GM20431 (cell line): ENCODE results near the gene VPS72.
"Not testable (repeated sequence)": the region's sequence is repeated elsewhere in the genome, so short reads cannot be mapped to it uniquely, and the experiment has no call there.

Experiments
- in situ Hi-C: fragments of 300-500 bp; cut with MseI, MboI; formaldehyde crosslinking; loops from one replicate; pipeline ENCODE4 v1.15.0; 2020; ENCODE audit warnings: low sequenced_read_pairs; ENCODE audit not compliant: unreplicated experiment

The VPS72 gene

GRCh38 chr1:151188667-151189066, 1.3 kb downstream of the VPS72 start:
- in situ Hi-C loops: not testable (repeated sequence)

DNA sequence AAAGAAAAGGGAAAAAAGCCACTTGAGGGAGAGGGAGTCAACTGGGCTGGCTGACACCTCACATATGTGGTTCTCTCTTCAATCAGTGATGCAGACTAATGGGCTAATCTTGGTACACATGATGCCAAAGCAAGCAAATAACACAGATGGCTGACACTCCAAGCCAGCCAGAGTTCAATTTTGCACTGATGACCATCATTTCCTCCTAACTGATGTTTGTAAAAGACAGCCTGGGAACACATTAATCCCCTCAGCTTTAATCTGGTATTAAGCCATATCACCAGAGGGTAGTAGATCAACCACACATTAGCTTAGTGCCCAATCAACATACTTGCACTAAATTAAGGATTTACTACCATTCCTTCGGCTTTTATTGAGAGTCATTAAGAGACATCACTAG, 2.8 kb downstream of the VPS72 start:
- in situ Hi-C loops: no loop called here

- in situ Hi-C loops: no loop called here
Observed at GRCh38 chr1:151184211-151184610, 5.8 kb downstream of the VPS72 start.

DNA sequence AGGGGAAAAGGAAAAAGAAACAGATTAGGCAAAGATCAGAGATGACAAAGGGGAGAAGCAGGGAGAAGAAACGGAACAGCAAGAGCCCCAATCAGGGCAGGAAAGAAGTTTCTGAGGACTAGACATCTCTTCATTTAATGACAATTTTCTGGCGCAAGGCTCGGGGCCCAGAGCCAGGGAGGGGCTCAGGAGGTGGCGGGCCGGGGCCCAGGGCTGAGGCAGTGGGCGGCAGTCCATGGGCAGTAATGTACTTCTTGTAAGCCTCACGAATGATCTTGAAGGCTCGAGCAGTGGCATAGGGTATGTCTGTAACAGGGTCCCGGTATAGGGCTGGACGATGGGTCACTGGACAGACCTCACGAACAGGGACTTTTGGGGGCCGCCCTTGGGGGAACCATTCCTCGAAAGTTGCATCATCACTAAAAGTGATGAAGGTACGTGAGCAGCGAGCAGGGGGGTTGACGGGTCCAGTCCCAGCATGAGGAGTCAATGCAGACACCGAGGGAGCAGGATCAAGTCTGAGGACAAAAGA, 13.4 kb downstream of the VPS72 start:
- in situ Hi-C loops: no loop called here

GRCh38 chr1:151175863-151176262, 14.1 kb downstream of the VPS72 start, which contains the start of gene TMOD4:
TSS of gene TMOD4 (minus strand) at chr1:151175981. CDS start at chr1:151174875, 1,106 bp downstream.
- in situ Hi-C loops: no loop called here

- in situ Hi-C loops: no loop called here
Observed at GRCh38 chr1:151175041-151175741, 14.8 kb downstream of the VPS72 start.

DNA sequence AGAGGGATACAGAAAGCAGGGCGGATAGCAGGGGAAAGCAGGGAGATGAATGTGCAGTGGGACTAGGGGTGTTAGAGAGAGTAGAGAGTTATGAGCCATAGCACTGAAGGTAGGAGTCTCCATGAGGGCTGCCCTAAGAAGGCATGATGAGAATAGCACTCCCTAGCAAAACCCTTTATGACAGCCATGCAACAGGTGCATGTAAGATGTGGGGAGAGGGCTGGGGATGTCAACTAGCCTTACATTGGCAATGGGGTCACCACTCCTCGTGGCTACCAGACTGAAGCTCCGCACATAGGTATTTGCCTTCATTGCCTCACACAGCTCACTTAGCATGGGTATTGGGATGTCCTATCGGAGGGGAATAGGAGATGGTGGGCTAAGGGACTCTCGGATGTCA, 18.8 kb downstream of the VPS72 start:
- in situ Hi-C loops: no loop called here

DNA sequence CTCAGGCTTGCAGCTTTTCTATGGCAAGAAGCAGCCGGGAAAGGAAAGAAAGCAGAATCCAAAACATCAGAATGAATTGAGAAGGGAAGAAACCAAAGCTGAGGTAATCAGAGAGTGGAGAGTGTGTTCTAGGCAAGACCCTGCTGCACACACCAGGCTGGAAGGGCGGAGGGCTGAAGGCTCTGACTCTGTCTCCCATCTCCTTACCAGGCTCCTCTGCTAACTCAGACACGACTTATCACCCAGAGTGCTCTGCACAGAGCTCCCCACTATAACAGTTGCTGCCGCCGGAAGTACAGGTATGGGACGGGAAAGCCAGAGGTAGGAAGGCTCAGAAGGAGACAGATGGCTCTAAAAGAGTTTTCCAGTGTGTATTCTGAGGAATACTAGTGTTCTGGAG, 22.9 kb downstream of the VPS72 start:
- in situ Hi-C loops: no loop called here

DNA sequence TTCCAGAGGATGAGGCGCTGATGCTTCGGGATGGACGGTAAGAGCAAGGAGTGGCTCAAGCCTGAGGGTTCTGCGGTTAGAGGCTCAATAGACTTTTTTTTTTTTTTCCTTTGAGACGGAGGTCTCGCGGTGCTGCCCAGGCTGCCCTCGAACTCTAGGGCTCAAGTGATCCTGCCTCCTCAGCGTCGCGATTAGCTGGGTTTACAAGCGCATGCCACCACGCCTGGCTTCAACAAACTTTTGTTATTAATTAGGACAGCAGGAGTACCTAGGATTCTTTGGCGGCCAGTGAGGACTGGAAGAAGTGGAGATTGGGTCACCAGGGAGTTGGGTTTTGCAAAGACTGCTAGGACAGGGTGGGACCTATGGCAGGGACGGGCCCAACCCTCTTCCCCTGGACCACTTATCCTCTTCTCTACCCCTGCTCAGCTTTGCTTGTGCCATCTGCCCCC, 23.5 kb downstream of the VPS72 start:
- in situ Hi-C loops: no loop called here

- in situ Hi-C loops: no loop called here
Observed at GRCh38 chr1:151165738-151166504, 24.1 kb downstream of the VPS72 start, which contains the start of the genes LYSMD1 and SCNM1. TSS of gene LYSMD1 (minus strand) at chr1:151165902. CDS start at chr1:151165258, 644 bp downstream. TSS of gene SCNM1 (plus strand) at chr1:151166144. CDS start at chr1:151166153, 9 bp downstream.

DNA sequence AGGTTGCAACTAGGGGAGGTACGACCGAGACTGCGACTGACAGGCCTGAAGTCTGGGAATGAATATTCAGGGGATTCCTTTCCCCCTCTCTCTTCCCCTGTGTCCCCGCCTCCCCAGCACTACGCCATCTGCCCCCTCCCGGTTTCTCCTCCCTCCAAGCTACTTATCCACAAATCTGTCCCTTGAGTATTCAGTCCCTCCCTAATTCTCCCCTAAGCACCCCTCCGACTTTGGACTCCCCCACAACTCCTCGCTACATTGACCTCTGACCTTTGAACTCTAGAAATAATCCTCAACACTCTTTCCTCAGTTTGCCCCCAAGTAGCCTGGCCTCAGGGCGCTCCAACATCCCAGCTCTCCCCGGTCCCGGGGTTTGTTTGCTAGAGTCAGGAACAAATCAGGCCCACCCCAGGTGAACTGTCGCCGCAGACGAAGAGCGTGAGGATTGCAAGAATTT, 24.7 kb downstream of the VPS72 start:
- in situ Hi-C loops: no loop called here

- in situ Hi-C loops: no loop called here
Observed at GRCh38 chr1:151164732-151165280, 25.2 kb downstream of the VPS72 start.

- in situ Hi-C loops: no loop called here
Observed at GRCh38 chr1:151159373-151159772, 30.6 kb downstream of the VPS72 start.

- in situ Hi-C loops: no loop called here
Observed at GRCh38 chr1:151158751-151159251, 31.2 kb downstream of the VPS72 start.

DNA sequence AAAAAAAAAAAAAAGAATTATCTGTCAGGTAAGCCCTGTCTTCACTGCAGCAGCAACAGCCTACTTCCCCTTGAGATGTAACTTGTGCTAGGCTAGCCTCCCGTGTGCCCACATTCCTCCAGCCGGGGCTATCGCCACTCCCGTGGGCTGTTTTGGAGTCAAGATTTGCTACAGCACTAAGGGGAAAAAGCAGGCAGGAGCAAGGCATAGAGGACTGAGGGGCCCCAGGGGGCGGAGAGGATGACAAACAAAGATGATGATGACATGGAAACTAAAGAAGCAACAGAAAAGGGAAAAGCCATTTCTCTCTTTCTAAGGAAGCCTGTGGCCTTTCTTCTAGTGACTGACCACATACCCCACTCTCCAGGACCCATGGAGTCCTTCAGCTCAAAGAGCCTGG, 31.7 kb downstream of the VPS72 start:
- in situ Hi-C loops: no loop called here

DNA sequence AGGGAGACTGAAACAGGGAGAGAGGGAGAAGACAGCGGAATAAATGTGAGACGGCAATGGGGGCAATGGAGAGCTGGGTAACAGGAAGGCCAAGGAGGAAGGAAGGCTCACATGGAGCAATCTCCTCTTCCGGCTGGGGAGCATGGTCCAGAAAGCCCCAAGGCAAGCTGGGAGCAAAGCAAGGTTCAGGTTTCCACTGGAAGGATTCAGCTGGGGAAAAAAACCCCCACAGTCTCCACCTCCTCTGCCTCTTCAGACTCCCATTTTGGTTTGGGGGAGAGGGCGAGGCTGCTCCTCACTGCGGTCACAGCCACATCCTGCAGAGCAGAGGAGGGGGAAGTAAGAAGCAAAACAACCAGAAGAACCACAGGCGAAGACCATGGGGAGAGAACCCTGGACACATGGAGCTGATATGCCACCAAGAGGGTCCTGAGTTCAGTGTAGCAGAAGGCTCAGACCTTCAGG, 32.9 kb downstream of the VPS72 start:
- in situ Hi-C loops: no loop called here

GRCh38 chr1:151156515-151156819, 33.5 kb downstream of the VPS72 start, which contains the start of gene TNFAIP8L2:
TSS of gene TNFAIP8L2 (plus strand) at chr1:151156649. CDS start at chr1:151158698, 2,049 bp downstream.
- in situ Hi-C loops: no loop called here

DNA sequence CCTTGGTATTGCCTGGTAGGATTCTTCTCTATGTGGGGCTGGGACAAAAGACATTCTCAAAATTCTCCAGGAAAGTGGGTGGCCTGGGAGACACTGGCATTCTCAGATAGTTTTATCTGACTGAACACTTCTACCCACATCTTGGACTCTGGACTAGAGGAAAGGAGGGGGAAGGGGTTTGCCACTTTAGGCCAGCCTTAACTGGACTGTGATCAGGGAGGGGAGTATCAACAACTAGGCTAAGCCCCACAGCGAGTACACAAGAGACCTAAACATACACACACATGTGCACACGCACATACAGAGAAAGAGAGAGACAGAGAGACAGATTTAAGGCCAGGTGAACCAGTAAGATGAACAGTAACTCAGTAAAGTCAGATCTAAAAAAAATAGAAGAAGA, 42.3 kb downstream of the VPS72 start:
- in situ Hi-C loops: loop anchor here (10.0 kb wide), 1 partner anchor 53 kb away; no protein-coding TSS in a partner anchor

DNA sequence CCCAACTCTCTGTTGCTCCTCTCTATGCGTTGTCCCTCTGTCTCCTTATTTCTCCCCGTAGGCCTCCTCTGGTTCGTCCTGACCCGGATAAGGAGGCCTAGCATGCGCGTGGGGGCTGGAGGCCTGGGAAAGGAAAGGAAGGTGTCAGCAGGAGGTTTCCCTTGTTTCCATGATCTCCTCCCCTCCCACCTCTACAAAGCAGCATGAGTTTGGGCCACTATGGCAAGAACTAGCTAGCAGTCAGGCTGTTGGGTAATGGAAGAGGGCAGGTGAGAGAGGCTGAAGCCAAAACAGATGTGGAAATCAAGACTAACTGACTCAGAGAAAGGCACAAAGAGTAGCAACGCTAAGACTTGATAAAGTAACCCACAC, 42.9 kb downstream of the VPS72 start:
- in situ Hi-C loops: loop anchor here (10.0 kb wide), 1 partner anchor 52 kb away; no protein-coding TSS in a partner anchor
